MG63 (cell line): Measurements from ENCODE around the gene TOX2. TPM values are rescaled to one million over a fixed set of nuclear protein-coding genes. Genes with fewer than 3 reads are reported as not detected.

Experiments
- DNase-seq: peaks from one replicate; pipeline ENCODE4 v3.0.0-alpha.2; 2020
- H3K27me3 ChIP-seq: fragments of 250-450 bp; sonication (Bioruptor Pico); 2 replicates; pipeline ENCODE4 v1.5.1; 2020; ENCODE audit warnings: mild to moderate bottlenecking, moderate library complexity
- H3K36me3 ChIP-seq: fragments of 250-450 bp; sonication (Bioruptor Pico); 2 replicates; pipeline ENCODE4 v1.5.1; 2020; ENCODE audit warnings: mild to moderate bottlenecking, moderate library complexity
- H3K4me3 ChIP-seq: fragments of 250-450 bp; sonication (Bioruptor Pico); 2 replicates; pipeline ENCODE4 v1.5.1; 2020; ENCODE audit warnings: mild to moderate bottlenecking, moderate library complexity
- H3K9me3 ChIP-seq: fragments of 250-450 bp; sonication (Bioruptor Pico); 2 replicates; pipeline ENCODE4 v1.5.1; 2020; ENCODE audit warnings: mild to moderate bottlenecking, moderate library complexity
- total RNA-seq: library from RNA; depleted of rRNA; stranded (reverse); fragments of >200 nt; shearing (Covaris generic); gene quantifications from 2 replicates; pipeline ENCODE4 v1.2.3, GENCODE V29; 2014; ENCODE audit warnings: low replicate concordance

The TOX2 gene
- total RNA-seq, 1 experiment from 2014 or later, result 0.89 TPM

DNA sequence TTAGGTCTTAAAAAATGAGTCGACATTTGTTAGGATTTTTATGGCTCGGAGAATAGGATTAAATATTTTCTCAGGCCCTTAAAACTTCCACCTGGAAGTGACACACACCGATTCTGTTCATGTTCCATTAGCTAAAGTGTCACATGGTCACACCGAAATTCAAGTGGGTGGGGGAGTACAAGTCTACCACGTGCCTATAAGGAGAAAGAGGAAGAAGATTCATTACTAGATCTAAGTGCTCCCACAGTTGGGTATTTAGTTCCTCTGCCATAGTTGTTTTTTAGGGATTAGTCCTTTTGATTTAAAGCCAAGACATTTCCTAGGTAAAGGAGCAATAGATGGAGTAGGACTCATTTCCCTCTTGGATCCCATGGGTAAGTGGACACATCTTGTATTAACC is 4.9 kb upstream of the TOX2 start:
- Histone ChIP-seq H3K4me3 (no peak overlapping the region), H3K36me3 (no peaks in the 10 kb centered on the region), H3K27me3 (no peaks in the 10 kb centered on the region), H3K9me3 (peaks cover 17% of the 10 kb centered on the region)
- DNase-seq, result no peak

DNA sequence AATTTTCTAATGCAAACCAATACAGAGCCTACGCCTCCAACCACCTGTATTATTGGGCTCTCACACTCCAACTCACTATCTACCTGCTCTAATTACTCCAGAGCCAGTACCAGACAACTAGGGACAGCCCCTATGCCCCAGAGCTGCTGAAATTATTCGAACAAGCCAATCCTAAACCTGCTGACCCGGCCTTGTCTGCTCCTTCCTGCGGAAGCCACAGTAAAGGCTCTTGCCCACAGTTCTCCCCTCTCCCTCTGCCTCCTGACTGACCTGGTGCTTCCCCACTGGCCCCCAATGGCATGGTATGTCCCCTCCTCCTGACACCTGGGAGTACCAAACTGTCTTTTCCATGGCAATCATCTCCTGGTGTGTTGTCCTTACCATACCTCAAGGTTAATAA is 4.1 kb upstream of the TOX2 start:
- no peak overlapping the region for H3K4me3 ChIP-seq
- no peak for DNase-seq
- H3K9me3 ChIP-seq, result peaks cover 17% of the 10 kb centered on the region
- no peaks in the 10 kb centered on the region for H3K36me3 ChIP-seq
- peaks cover 4% of the 10 kb centered on the region; the same call in 1 of the 2 replicates for H3K27me3 ChIP-seq

DNA sequence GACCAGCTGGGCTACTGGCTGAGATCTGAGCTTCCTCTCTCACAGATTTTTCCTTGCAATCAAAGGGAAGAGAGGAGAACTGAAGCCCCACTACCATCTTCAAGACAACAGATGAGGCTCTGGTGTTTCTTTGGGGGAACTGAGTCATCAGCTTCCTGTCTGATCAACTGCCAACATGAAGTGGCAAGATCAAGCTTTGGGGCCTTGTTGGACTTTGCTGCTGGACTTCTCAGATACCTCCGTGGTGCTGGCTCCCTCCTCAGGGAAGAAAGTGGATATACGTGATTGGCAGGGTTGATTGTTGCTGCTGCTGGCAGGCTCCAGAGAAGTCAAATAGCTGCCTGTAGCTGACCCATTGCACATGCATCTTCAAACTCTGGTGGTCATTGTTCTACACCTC is 3.6 kb upstream of the TOX2 start:
- DNase-seq, result peak; percentile 73
- peaks cover 17% of the 10 kb centered on the region for H3K9me3 ChIP-seq
- no peaks in the 10 kb centered on the region for H3K36me3 ChIP-seq
- peaks cover 4% of the 10 kb centered on the region; the same call in 1 of the 2 replicates for H3K27me3 ChIP-seq
- H3K4me3 ChIP-seq, result no peak overlapping the region

DNA sequence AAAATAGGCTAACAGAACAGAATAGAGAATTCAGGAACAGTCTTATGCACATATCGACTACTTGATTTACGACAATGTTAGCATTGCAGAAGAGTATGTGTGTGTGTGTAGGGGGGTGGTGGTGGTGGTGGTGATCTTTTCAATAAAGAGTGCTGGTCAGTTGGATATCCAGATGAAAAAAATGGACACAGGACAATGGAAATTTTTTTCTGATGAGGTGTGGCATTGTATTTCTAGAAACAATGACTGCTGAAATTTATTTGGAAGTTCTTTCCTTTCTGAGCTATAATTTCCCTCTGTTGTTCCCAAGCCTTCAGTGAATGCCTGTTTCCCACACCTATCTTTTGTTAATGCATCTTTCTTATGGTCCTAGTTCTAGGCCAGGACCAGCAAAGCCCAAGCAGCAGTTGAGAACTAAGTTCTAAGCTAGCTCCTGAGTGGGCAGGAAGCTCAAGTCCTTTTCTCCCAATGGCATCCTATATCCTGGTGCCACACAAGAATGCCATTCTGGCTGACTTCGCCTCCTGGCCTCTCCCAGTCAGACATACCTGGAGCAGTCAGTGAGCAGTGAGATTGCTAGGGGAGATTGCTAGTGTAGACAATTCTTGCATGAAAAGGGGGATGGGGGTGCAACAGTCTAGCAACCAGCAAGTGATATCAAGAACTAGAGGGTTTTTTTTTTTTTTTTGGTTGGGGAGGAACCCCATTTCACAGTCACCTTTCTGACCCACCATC is 1.2 kb upstream of the TOX2 start:
- Histone ChIP-seq H3K27me3 (peaks cover 4% of the 10 kb centered on the region; the same call in 1 of the 2 replicates), H3K36me3 (no peaks in the 10 kb centered on the region), H3K4me3 (no peak overlapping the region), H3K9me3 (peaks cover 8% of the 10 kb centered on the region)
- no peak for DNase-seq

DNA sequence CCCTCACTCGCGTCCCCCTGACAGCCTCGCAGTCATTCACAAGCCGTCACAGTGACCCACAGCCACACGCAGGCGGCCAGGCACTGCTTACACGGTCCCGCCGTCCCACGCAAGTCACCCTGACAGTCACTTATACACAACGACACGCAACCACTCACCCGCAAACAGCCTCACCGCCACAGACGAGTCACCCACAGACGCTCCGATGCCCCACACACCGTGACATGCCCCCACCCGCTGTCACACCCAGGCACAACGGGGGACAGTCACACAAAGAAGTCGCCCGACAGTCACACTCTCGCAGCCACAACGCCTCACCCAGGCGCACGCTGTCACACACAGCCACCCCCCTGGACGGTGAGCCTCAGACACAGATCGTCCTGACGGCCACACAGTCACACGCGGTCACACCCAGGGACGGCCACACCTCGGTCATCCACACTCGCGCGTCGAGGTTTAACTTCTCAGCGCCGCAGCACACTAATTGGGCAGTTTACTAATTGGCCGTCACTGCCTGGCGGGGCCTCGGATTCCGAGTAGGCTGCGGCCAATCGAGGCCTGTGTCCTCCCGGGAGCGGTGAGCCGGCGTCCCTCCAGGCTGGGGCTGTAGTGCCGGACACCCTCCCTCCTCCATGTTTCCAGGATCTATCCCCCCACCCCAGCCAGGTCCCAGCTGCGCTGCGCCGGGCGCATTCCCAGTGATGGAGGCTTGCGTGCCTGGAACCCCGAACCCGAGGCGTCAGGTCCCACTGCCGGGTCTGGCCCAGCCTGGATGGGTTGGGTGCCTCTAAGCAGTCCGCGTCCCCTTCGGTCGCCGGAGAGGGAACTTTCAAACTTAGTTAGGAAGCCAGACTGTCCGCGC is 790 bp downstream of the TOX2 start:
- no peak for DNase-seq
- Histone ChIP-seq H3K27me3 (peaks cover 4% of the 10 kb centered on the region; the same call in 1 of the 2 replicates), H3K9me3 (peaks cover 8% of the 10 kb centered on the region), H3K36me3 (no peaks in the 10 kb centered on the region), H3K4me3 (peak overlapping the region; percentile 30)

DNA sequence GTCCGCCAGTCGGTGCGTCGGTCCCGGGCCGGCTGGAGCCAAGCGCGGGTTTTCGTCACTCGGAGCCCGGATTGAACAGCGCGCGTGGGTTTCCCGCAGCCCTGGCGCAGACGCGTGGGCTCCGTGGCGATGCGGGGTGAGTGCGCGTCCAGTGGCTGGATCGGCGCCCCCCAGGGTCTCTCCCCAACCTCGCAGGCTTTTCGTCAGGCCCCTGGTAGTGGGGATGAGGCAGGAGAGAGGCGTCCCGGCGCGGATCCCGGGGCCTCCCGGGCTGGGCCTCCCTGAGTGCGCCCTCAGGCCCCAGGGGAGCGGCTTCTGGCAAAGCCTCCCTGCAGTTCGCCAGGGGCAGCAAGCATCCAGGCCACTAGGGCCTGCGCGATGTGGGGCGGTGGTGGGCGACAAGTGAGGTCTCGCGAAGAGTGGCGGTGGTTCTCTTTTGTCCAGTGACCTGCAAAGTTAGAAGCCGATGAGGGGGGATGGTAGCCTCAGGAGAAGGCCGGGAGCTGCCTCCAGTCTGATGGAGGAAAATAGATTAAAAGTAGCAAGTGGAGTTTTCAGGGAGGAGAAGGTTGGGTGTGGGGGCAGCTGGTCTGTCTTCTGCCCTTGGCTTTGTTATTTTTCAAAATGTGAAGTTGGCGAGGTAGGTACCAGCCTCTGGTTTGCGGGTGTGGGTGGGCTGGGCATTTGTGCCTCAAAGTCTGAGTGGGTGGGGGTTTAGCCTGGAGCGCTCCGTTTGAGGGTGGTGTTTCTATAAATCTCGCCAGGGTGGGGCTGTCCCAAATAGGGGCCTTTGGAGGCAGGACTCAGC is 1.6 kb downstream of the TOX2 start:
- H3K9me3 ChIP-seq, result peaks cover 8% of the 10 kb centered on the region
- no peak for DNase-seq

DNA sequence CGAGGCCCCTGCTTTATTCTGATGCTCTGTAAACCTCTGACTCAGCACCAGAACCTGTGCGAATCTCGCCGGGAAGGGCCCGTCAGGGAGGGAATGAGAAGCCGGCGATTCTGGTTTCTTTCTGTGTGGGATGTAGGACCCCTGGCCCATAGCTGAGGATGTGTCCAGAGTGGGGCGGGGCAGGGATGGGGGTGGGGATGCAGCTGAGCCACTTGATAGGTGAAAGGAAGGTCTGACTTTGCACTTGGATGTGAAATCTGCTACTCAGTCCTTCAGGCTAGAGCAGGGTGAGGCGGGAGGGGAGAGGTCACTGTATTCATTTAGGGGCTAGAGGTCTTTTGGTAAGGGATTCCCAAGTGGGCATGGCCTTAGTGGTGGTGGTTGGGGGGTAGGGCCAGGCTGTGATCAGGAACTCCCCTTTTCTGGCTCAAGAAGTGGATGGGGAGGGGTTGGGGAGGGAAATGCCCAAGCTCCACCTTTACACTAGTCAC is 2.3 kb downstream of the TOX2 start:
- H3K36me3 ChIP-seq, result no peaks in the 10 kb centered on the region
- H3K4me3 ChIP-seq, result no peak overlapping the region
- H3K9me3 ChIP-seq, result peaks cover 8% of the 10 kb centered on the region
- no peak for DNase-seq
- H3K27me3 ChIP-seq, result peaks cover 4% of the 10 kb centered on the region; the same call in 1 of the 2 replicates

More for the DNA sequence above, 1.6 kb downstream of the TOX2 start:
- peaks cover 4% of the 10 kb centered on the region; the same call in 1 of the 2 replicates for H3K27me3 ChIP-seq
- H3K36me3 ChIP-seq, result no peaks in the 10 kb centered on the region
- no peak overlapping the region for H3K4me3 ChIP-seq

DNA sequence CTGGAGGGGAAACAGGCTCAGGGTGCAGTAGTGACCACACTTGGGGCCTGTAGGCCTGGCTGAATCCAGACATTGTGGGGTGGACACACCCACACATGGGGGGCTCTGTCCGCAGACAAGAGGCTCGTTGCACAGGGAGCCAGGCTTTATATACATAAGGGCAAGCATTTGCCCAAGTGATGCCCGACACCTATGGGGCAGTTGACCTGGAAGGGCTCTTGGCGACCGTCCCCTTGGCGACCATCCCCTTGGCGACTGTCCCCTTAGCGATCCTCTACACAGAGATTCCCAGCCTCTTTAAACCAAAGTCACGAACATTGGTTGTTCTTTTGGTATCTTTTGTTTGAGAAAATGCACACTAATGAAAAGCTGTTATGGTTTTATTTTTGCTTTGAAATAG is 2.7 kb downstream of the TOX2 start:
- Histone ChIP-seq H3K9me3 (peaks cover 8% of the 10 kb centered on the region), H3K36me3 (no peaks in the 10 kb centered on the region), H3K4me3 (no peak overlapping the region), H3K27me3 (peaks cover 6% of the 10 kb centered on the region; the same call in 1 of the 2 replicates)
- no peak for DNase-seq

DNA sequence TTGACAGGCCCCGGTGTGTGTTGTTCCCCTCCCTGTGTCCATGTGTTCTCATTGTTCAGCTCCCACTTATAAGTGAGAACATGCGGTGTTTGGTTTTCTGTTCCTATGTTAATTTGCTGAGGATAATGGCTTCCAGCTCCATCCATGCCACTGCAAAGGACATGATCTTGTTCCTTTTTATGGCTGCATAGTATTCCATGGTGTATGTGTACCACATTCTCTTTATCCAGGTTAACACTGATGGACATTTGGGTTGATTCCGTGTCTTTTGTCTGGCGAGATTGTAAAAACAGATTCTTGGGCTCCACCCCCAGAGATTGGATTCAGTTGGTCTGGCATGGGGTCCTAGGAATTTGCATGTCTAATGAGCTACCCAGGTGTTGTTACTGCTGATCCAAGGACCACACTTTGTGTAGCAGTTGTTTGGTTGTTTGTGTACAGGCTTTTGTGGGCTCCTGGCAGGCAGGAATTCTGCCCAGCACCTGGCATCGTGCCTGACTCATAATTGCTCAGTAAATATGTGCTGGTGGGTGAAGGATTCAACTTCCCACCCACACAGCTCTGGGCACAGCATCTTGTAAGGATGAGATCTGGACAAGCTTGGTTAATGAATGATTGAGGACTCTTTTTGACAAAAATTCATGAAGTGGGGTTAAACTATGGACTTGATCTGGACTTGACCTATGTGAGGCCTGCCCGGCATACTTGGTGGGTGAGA is 5.2 kb downstream of the TOX2 start:
- peaks cover 6% of the 10 kb centered on the region; the same call in 1 of the 2 replicates for H3K27me3 ChIP-seq
- DNase-seq, result peak; percentile 26
- no peaks in the 10 kb centered on the region for H3K36me3 ChIP-seq
- no peak overlapping the region for H3K4me3 ChIP-seq
- no peaks in the 10 kb centered on the region for H3K9me3 ChIP-seq

DNA sequence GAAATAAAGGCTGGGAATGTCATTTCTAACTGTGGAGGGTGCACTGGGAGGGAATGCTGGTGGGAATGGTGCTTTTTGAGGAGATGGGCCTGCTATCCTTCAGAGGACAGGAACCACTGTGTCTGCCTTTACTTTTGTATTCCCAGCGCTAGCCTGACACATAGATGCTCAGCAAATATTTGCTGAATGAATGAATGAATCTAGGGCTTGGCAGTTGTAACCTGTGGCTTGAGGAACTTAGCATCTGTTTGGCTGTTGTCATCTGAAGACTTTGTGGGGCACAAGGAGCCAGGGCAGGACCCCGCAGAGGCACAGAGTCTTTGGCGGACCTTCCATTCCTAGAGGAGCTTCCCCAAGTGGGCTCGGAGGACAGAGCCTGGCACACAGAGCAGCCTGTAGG is 6.1 kb downstream of the TOX2 start:
- H3K36me3 ChIP-seq, result no peaks in the 10 kb centered on the region
- no peak overlapping the region for H3K4me3 ChIP-seq
- 0 out of 2 replicates have a peak, but pooled peaks cover 2% of the 10 kb centered on the region for H3K27me3 ChIP-seq
- no peaks in the 10 kb centered on the region for H3K9me3 ChIP-seq
- no peak for DNase-seq

DNA sequence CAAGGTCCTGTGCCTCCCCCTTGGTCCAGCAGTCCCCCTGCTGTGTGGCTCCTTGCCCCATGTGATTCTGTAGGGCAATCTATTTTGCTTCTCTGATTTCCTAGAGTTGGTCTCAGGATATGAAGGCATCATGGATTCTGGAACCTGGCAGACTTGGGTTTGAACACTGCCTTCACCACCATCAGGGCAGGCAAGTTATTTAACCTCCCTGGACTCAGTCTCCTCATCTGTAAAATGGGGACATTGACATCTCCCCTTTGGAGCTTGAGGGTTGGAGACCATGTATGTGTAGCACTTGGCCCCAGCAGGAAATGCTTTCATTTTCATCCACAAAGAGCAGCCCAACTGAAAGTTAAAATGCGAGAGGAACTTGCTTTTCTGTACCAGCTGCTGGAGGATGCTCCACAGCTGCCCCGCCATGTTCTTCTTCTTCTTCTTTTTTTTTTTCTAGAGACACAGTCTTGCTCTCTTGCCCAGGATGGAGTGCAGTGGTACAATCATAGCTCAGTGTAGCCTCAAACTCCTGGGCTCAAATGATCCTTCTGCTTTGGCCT is 6.7 kb downstream of the TOX2 start:
- H3K27me3 ChIP-seq, result 0 out of 2 replicates have a peak, but pooled peaks cover 2% of the 10 kb centered on the region
- no peak overlapping the region for H3K4me3 ChIP-seq
- H3K36me3 ChIP-seq, result no peaks in the 10 kb centered on the region
- DNase-seq, result no peak
- no peaks in the 10 kb centered on the region for H3K9me3 ChIP-seq

DNA sequence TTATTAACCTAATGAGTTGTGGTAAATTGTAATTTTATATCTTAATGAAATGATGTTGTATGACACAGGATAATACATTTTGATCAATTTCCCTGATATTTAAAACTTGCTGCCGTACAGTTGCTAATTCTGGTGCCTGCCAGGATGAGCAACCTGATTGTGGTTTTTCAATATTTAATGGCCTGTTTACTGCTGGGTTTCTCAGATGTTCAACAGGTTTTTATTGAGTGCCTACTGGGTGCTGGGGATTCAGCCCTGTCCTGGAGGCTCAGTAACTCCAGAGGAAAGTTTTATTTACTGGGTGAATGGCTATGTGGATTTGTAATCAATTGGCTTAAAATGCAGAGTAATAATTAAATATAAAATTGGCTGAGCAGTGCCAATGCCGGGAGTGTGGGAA is 8.0 kb downstream of the TOX2 start:
- Histone ChIP-seq H3K4me3 (no peak overlapping the region), H3K9me3 (no peaks in the 10 kb centered on the region)
- DNase-seq, result no peak

DNA sequence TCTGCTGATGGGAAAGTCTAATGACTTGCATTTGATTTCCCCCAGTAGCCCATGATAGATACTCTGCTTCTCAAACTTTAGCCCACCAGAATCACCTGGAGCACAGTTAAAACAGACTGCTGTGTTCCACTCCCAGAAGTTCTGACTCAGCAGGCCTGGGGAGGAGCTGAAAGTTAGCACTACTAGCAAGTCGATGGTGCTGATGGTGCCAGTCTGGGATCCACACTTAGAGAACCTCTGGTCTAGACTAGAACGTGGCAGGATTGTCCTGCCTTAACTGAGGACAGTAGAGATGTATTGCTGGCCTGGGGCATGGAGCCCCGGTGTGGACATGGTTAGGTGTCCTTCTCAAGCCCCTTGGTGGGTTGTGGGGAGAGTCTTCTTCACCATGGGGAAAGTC is 8.7 kb downstream of the TOX2 start:
- 0 out of 2 replicates have a peak, but pooled peaks cover 2% of the 10 kb centered on the region for H3K27me3 ChIP-seq
- H3K36me3 ChIP-seq, result no peaks in the 10 kb centered on the region
- no peaks in the 10 kb centered on the region for H3K9me3 ChIP-seq
- no peak overlapping the region for H3K4me3 ChIP-seq
- DNase-seq, result no peak

More for the DNA sequence above, 8.0 kb downstream of the TOX2 start:
- Histone ChIP-seq H3K27me3 (0 out of 2 replicates have a peak, but pooled peaks cover 2% of the 10 kb centered on the region), H3K36me3 (no peaks in the 10 kb centered on the region)

DNA sequence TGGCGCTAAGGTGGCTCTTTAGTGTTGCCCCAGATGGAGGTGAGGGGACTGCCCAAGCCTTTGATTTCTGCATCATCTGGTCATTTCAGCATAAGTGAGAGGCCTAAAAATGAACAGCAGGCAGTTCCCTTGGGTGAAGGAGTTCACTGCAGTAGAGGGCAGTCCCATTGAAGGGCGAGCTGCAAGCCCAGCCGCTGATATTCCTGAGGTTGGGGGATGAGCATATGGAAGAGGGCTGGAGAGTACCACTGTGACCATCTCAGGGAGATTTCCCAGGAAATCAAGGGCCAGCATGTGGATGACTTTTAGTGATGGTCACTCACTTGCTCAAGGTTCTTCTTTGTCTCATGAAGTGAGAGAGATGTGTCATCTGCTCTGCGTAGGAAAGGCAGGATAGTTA is 9.3 kb downstream of the TOX2 start:
- no peak for DNase-seq
- Histone ChIP-seq H3K27me3 (0 out of 2 replicates have a peak, but pooled peaks cover 2% of the 10 kb centered on the region), H3K9me3 (no peaks in the 10 kb centered on the region), H3K4me3 (no peak overlapping the region), H3K36me3 (no peaks in the 10 kb centered on the region)

DNA sequence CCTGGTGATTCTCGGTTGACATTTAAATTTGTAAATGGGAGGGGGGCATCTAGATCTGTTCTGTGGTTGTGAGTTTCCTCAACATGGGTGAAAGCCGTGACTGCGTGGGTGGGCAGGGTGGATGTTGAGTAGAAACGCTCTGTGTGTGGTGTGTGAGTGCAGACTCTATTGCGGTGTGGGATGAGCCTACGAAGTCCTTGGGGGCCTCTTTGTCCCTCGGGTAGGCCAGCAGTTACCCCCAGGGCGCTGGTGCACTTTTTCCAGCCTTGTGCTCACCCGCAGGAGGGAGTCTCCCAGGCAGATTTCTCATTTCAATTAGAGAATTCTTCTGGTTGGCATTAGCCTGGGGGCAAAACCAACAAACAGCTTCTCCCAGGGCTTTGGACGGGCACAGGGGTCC is 10.6 kb downstream of the TOX2 start:
- Histone ChIP-seq H3K4me3 (no peak overlapping the region), H3K9me3 (no peaks in the 10 kb centered on the region), H3K27me3 (0 out of 2 replicates have a peak, but pooled peaks cover 2% of the 10 kb centered on the region), H3K36me3 (no peaks in the 10 kb centered on the region)
- no peak for DNase-seq
